Activated T-cell treated with anti-CD3 and anti-CD28 coated beads, Interleukin-2, amount 50 U/mL, for 24 hours (primary cell): Measurements from ENCODE around the gene ESR2.

Experiments used
- DNase-seq: peaks from one replicate; pipeline ENCODE4 v3.0.0-alpha.2; 2020
- H3K27ac Mint-ChIP-seq: 2 replicates; pipeline ENCODE4 v1.8.0; 2020; ENCODE audit warnings: mild to moderate bottlenecking, mixed read lengths
- H3K27me3 Mint-ChIP-seq: 2 replicates; pipeline ENCODE4 v1.8.0; 2020; ENCODE audit warnings: mixed read lengths
- H3K36me3 Mint-ChIP-seq: 2 replicates; pipeline ENCODE4 v1.8.0; 2020; ENCODE audit warnings: low read depth, mixed read lengths
- H3K4me1 Mint-ChIP-seq: 2 replicates; pipeline ENCODE4 v1.8.0; 2020; ENCODE audit warnings: low read depth, mixed read lengths
- H3K4me3 Mint-ChIP-seq: 2 replicates; pipeline ENCODE4 v1.8.0; 2020; ENCODE audit warnings: mild to moderate bottlenecking, moderate library complexity, mixed read lengths
- H3K9me3 Mint-ChIP-seq: 2 replicates; pipeline ENCODE4 v1.8.0; 2020; ENCODE audit warnings: mixed read lengths

Gene ESR2

GRCh38 chr14:64292197-64292596 lies 2.0 kb downstream of the ESR2 start:
- no peak overlapping the region for H3K4me3 Mint-ChIP-seq
- DNase-seq, result no peak
- H3K27me3 Mint-ChIP-seq, result peaks cover 24% of the 10 kb centered on the region
- no peaks in the 10 kb centered on the region for H3K9me3 Mint-ChIP-seq
- no peaks in the 10 kb centered on the region for H3K36me3 Mint-ChIP-seq
- peaks cover 47% of the 10 kb centered on the region for H3K4me1 Mint-ChIP-seq
- no peak overlapping the region for H3K27ac Mint-ChIP-seq

DNA sequence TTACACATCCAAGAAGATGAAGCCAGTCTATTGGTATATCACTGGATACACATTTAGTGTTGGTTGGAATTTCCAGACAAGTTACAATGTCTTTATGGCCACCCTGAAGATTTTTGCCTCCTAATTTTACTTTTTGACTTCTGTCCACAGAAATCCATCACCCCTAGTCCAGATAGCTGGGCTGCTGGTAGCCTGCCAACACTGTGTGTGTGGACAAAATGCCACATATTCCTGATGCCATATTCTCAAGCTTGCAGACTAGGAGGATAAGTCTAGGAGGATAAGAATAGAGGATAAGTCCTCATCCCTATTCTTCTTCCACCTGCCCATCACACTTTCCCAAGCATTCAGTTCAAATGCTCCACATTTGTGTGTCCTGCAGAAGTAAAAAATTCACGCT lies 4.6 kb downstream of the ESR2 start:
- no peak overlapping the region for H3K27ac Mint-ChIP-seq
- peaks cover 24% of the 10 kb centered on the region for H3K4me1 Mint-ChIP-seq
- no peak for DNase-seq
- no peaks in the 10 kb centered on the region for H3K9me3 Mint-ChIP-seq
- H3K4me3 Mint-ChIP-seq, result no peak overlapping the region
- H3K36me3 Mint-ChIP-seq, result no peaks in the 10 kb centered on the region
- H3K27me3 Mint-ChIP-seq, result peaks cover 16% of the 10 kb centered on the region

- H3K27ac Mint-ChIP-seq, result peak overlapping the region; percentile 63
- no peak overlapping the region for H3K4me3 Mint-ChIP-seq
- no peaks in the 10 kb centered on the region for H3K36me3 Mint-ChIP-seq
Measured at GRCh38 chr14:64281805-64282204, 12.4 kb downstream of the ESR2 start.

DNA sequence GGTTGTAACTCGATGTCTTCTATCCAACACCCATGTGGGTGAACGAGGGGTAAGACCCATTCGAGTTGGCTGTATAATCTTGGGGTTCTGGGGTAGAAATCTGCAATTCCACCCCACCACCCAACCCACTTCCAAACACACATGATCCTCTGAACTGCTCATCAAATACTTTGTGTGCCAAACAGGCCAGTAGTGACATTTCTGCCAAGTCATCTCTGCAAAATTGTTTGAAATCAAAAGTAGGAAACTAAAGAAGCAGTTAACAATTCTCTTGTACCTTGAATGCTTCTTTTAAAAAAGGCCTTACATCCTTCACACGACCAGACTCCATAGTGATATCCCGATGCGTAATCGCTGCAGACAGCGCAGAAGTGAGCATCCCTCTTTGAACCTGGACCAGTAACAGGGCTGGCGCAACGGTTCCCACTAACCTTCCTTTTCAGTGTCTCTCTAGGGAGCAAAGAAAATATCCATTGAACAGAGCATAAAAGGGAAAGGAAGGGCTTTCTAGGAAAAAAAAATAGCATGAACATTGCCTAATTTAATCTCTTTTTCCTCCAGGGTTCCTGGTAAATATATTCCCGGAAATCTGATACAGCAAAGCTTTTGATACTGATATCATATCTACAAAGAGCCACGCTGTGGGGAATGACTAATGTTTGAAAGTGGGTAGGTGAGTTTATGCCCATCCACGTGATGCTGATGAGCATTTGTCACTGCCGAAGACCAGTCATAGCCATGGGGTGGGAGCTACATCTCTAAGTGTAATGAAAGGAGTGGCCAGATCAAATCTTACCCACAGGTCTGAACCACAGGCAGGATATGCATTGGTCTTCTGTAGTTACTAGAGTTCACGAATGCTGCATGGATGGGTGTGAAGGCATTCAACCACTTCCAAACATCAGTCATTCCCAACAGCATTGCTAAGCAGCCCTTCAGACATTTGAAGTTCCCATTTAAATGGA lies 14.2 kb downstream of the ESR2 start:
- peak overlapping the region; percentile 58 for H3K27ac Mint-ChIP-seq
- H3K27me3 Mint-ChIP-seq, result no peaks in the 10 kb centered on the region

More at GRCh38 chr14:64281805-64282204, 12.4 kb downstream of the ESR2 start:
- Mint-ChIP-seq H3K27me3 (no peaks in the 10 kb centered on the region), H3K9me3 (no peaks in the 10 kb centered on the region), H3K4me1 (peaks cover 26% of the 10 kb centered on the region)
- no peak for DNase-seq

DNA sequence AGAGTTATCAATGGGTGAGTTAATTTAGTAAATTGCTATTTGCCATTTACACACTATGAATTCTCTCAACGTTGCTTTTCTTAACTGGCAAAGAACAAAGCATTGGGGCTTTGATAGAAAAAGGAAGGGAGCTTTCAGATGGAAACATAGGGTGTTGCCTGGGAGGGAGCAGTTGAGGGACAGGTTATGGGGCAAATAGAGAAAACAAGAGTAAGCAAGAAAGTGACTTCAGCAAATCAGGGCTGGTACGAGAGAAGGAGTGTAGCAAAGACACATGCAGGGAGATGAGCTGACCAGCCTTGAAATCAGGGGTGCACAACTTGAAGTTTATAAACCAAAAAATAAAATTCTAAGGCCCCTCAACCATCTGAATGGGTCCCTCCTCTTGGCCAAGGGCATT lies 15.7 kb downstream of the ESR2 start:
- peaks cover 26% of the 10 kb centered on the region for H3K4me1 Mint-ChIP-seq
- no peaks in the 10 kb centered on the region for H3K36me3 Mint-ChIP-seq
- no peak overlapping the region for H3K4me3 Mint-ChIP-seq
- peaks cover 4% of the 10 kb centered on the region for H3K27me3 Mint-ChIP-seq
- no peak for DNase-seq
- no peak overlapping the region for H3K27ac Mint-ChIP-seq
- peaks cover 2% of the 10 kb centered on the region for H3K9me3 Mint-ChIP-seq

More for the DNA sequence above, 14.2 kb downstream of the ESR2 start:
- Mint-ChIP-seq H3K4me3 (no peak overlapping the region), H3K36me3 (no peaks in the 10 kb centered on the region), H3K4me1 (peaks cover 26% of the 10 kb centered on the region), H3K9me3 (no peaks in the 10 kb centered on the region)
- DNase-seq, result no peak

- Mint-ChIP-seq H3K4me1 (peaks cover 5% of the 10 kb centered on the region), H3K27ac (no peak overlapping the region)
Measured at GRCh38 chr14:64272019-64272418, 22.2 kb downstream of the ESR2 start.

DNA sequence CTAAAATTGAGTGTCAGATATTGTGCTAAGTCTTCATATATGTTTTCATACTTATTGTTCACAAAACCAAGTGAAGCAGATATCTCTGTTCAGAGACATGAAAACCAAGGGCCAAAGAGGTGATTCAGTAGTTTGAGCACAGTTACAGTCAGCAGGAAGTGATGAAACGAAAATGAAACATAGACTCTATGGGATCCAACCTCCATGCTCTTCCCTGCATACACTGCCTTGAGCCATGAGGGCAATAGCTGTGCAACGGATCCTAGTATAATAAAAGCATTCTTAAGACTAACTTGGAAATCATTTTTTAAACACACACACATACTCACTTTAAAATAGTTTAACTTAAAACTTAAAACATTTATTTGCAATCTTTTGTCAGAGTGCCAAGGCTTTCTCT lies 27.9 kb downstream of the ESR2 start:
- Mint-ChIP-seq H3K27ac (peak overlapping the region; percentile 22), H3K4me1 (peaks cover 19% of the 10 kb centered on the region), H3K36me3 (no peaks in the 10 kb centered on the region), H3K27me3 (no peaks in the 10 kb centered on the region), H3K4me3 (no peak overlapping the region), H3K9me3 (no peaks in the 10 kb centered on the region)
- DNase-seq, result no peak

More at GRCh38 chr14:64272019-64272418, 22.2 kb downstream of the ESR2 start:
- Mint-ChIP-seq H3K9me3 (peaks cover 2% of the 10 kb centered on the region), H3K36me3 (no peaks in the 10 kb centered on the region), H3K4me3 (no peak overlapping the region), H3K27me3 (peaks cover 4% of the 10 kb centered on the region)
- DNase-seq, result no peak

DNA sequence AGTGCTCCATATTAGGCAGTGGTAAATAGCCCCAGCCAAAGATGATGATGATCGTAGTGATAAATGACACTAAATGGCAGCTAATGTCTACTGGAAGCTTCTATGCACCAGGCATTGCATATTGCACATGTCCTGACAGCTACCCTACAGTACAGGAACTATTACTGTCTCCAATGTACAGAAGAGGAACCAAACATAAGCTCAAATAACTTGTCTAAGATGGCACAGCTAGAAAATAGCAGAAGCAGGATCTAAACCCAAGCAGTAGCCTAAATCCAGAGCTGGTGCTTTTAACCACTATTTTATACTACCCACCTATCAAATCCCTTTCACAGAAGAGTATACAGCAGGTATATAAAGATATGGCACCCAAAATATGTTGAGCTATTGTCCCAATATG lies 28.9 kb downstream of the ESR2 start:
- Mint-ChIP-seq H3K27ac (no peak overlapping the region), H3K27me3 (no peaks in the 10 kb centered on the region), H3K4me3 (no peak overlapping the region), H3K36me3 (no peaks in the 10 kb centered on the region), H3K9me3 (no peaks in the 10 kb centered on the region), H3K4me1 (peaks cover 18% of the 10 kb centered on the region)
- no peak for DNase-seq

- Mint-ChIP-seq H3K27ac (no peak overlapping the region), H3K4me3 (no peak overlapping the region), H3K36me3 (no peaks in the 10 kb centered on the region), H3K4me1 (no peaks in the 10 kb centered on the region), H3K9me3 (no peaks in the 10 kb centered on the region), H3K27me3 (no peaks in the 10 kb centered on the region)
- no peak for DNase-seq
Measured at GRCh38 chr14:64260418-64260817, 33.8 kb downstream of the ESR2 start.

GRCh38 chr14:64255756-64256155 lies 38.4 kb downstream of the ESR2 start:
- H3K36me3 Mint-ChIP-seq, result no peaks in the 10 kb centered on the region
- DNase-seq, result no peak
- no peak overlapping the region for H3K4me3 Mint-ChIP-seq
- no peaks in the 10 kb centered on the region for H3K27me3 Mint-ChIP-seq
- no peak overlapping the region for H3K27ac Mint-ChIP-seq
- no peaks in the 10 kb centered on the region for H3K9me3 Mint-ChIP-seq
- no peaks in the 10 kb centered on the region for H3K4me1 Mint-ChIP-seq

DNA sequence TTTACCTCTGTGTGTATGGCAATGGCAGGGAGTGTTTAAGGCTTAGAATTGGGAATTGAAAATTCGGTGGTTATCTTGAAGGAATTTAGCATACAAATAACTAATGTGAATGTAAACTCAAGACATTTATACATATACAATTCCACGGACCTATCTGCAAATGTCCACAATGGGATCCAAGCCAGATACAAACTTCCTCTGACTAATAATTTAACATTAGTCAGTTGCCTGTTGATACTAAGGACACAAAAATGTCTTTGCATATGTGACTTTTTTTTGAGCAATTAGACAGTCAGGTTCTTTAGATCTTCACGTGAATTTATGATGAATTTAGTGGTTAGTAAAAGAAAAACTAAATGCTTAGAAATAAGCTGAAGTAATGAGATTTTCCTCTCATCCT lies 40.5 kb downstream of the ESR2 start:
- H3K4me1 Mint-ChIP-seq, result no peaks in the 10 kb centered on the region
- H3K36me3 Mint-ChIP-seq, result no peaks in the 10 kb centered on the region
- no peak for DNase-seq

GRCh38 chr14:64249363-64249762 lies 44.8 kb downstream of the ESR2 start:
- Mint-ChIP-seq H3K27ac (no peak overlapping the region), H3K4me3 (no peak overlapping the region), H3K27me3 (peaks cover 11% of the 10 kb centered on the region), H3K36me3 (no peaks in the 10 kb centered on the region), H3K4me1 (no peaks in the 10 kb centered on the region), H3K9me3 (no peaks in the 10 kb centered on the region)
- DNase-seq, result no peak

More for the DNA sequence above, 40.5 kb downstream of the ESR2 start:
- Mint-ChIP-seq H3K27me3 (peaks cover 2% of the 10 kb centered on the region), H3K27ac (no peak overlapping the region), H3K4me3 (no peak overlapping the region), H3K9me3 (no peaks in the 10 kb centered on the region)

DNA sequence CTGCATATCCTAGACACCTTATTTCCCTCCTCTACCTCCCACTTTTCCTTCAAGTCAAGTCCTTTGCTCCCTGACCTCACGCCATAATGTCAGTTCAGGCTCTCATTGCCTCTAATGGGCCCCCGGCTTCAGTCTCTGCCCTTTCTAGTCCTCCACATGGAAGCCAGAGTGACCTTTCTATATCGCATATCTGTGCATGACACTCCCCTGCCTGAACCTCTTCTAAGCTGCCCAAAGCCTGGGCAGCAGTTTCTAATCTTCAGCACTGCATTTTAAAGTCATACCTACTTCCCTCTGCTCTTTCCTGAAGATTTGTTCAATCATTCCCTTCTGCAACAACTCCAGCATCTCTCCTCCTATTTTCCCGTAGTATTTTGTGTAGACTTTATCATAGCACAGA lies 45.5 kb downstream of the ESR2 start:
- H3K4me1 Mint-ChIP-seq, result no peaks in the 10 kb centered on the region
- H3K9me3 Mint-ChIP-seq, result no peaks in the 10 kb centered on the region
- H3K27ac Mint-ChIP-seq, result no peak overlapping the region
- H3K36me3 Mint-ChIP-seq, result no peaks in the 10 kb centered on the region
- no peak for DNase-seq
- H3K27me3 Mint-ChIP-seq, result peaks cover 13% of the 10 kb centered on the region
- no peak overlapping the region for H3K4me3 Mint-ChIP-seq

- no peak for DNase-seq
- Mint-ChIP-seq H3K4me1 (no peaks in the 10 kb centered on the region), H3K9me3 (no peaks in the 10 kb centered on the region), H3K4me3 (no peak overlapping the region), H3K27ac (no peak overlapping the region), H3K36me3 (no peaks in the 10 kb centered on the region), H3K27me3 (peaks cover 23% of the 10 kb centered on the region)
Measured at GRCh38 chr14:64247195-64247594, 47.0 kb downstream of the ESR2 start.

GRCh38 chr14:64246688-64247087 lies 47.5 kb downstream of the ESR2 start:
- H3K9me3 Mint-ChIP-seq, result no peaks in the 10 kb centered on the region
- no peak overlapping the region for H3K27ac Mint-ChIP-seq
- DNase-seq, result no peak
- H3K4me3 Mint-ChIP-seq, result no peak overlapping the region
- peaks cover 27% of the 10 kb centered on the region for H3K27me3 Mint-ChIP-seq
- no peaks in the 10 kb centered on the region for H3K36me3 Mint-ChIP-seq
- no peaks in the 10 kb centered on the region for H3K4me1 Mint-ChIP-seq
